ENCODE results near the gene SLC27A1.
"Not testable (repeated sequence)": the region's sequence is repeated elsewhere in the genome, so short reads cannot be mapped to it uniquely, and the experiment has no call there.

The SLC27A1 gene

GRCh38 chr19:17542793-17543582 lies 72.7 kb downstream of the SLC27A1 start:
- no peak for DNase-seq (ENCODE audit: low spot score)
- no peak for TF ChIP-seq CTCF (IDR thresholded peaks at IDR 0.05; ENCODE audit: extremely low read depth, missing control alignments)

GRCh38 chr19:17543986-17544385 lies 73.7 kb downstream of the SLC27A1 start:
- no peak for DNase-seq (ENCODE audit: low spot score)
- TF ChIP-seq CTCF (IDR thresholded peaks at IDR 0.05; ENCODE audit: extremely low read depth, missing control alignments), result no peak

GRCh38 chr19:17544418-17544817 lies 74.1 kb downstream of the SLC27A1 start:
- DNase-seq (ENCODE audit: low spot score), result no peak
- no peak for TF ChIP-seq CTCF (IDR thresholded peaks at IDR 0.05; ENCODE audit: extremely low read depth, missing control alignments)

GRCh38 chr19:17548145-17548544 lies 77.8 kb downstream of the SLC27A1 start:
- DNase-seq (ENCODE audit: low spot score), result no peak
- TF ChIP-seq CTCF (IDR thresholded peaks at IDR 0.05; ENCODE audit: extremely low read depth, missing control alignments), result no peak

GRCh38 chr19:17549085-17549740 lies 78.9 kb downstream of the SLC27A1 start:
- TF ChIP-seq CTCF (IDR thresholded peaks at IDR 0.05; ENCODE audit: extremely low read depth, missing control alignments), result no peak
- DNase-seq (ENCODE audit: low spot score), result no peak

GRCh38 chr19:17550076-17550667 lies 79.8 kb downstream of the SLC27A1 start:
- TF ChIP-seq CTCF (IDR thresholded peaks at IDR 0.05; ENCODE audit: extremely low read depth, missing control alignments), result no peak
- DNase-seq (ENCODE audit: low spot score), result no peak

GRCh38 chr19:17552735-17553134 lies 82.4 kb downstream of the SLC27A1 start:
- DNase-seq (ENCODE audit: low spot score), result not testable (repeated sequence)
